PC-3 (cell line): ENCODE measurements around the gene CASKIN1.

Source experiments
- CTCF ChIP-seq: fragments of 300-600 bp; sonication (generic); conservative IDR thresholded peaks from 2 replicates; pipeline ENCODE4 v1.5.1; 2017; ENCODE audit warnings: antibody characterized with exemption, low read depth, mild to moderate bottlenecking, low read length
- EZH2phosphoT487 ChIP-seq: fragments of 300-600 bp; sonication (generic); IDR thresholded peaks from 2 replicates; pipeline ENCODE4 v1.6.1; 2018; ENCODE audit warnings: mild to moderate bottlenecking, antibody characterized with exemption, low read length, borderline replicate concordance

GRCh38 chr16:2183671-2184070 is 12.7 kb downstream of the CASKIN1 start:
- TF ChIP-seq EZH2phosphoT487, result no peak
- no peak for TF ChIP-seq CTCF
